GM13977 (cell line): ENCODE data around the gene HHEX.
A peak's percentile ranks its signal among the peaks of the same experiment; 100 is the strongest.

Experiments
- DNase-seq: peaks from one replicate; pipeline ENCODE4 v3.0.0; 2012; ENCODE audit warnings: low spot score
- CTCF ChIP-seq: IDR thresholded peaks from 2 replicates; pipeline ENCODE4 v1.5.1; 2012; ENCODE audit warnings: mild to moderate bottlenecking, control low read depth; ENCODE audit not compliant: insufficient read depth; ENCODE audit errors: extremely low read depth, missing control alignments
- in situ Hi-C: fragments of 300-500 bp; cut with MboI; formaldehyde crosslinking; loops from one replicate; pipeline ENCODE4 v1.12.0; 2022; ENCODE audit warnings: low sequenced_read_pairs, low pct_unique_long_range_greater_than_20kb, mixed read lengths, inconsistent platforms; ENCODE audit not compliant: unreplicated experiment

The HHEX gene

DNA sequence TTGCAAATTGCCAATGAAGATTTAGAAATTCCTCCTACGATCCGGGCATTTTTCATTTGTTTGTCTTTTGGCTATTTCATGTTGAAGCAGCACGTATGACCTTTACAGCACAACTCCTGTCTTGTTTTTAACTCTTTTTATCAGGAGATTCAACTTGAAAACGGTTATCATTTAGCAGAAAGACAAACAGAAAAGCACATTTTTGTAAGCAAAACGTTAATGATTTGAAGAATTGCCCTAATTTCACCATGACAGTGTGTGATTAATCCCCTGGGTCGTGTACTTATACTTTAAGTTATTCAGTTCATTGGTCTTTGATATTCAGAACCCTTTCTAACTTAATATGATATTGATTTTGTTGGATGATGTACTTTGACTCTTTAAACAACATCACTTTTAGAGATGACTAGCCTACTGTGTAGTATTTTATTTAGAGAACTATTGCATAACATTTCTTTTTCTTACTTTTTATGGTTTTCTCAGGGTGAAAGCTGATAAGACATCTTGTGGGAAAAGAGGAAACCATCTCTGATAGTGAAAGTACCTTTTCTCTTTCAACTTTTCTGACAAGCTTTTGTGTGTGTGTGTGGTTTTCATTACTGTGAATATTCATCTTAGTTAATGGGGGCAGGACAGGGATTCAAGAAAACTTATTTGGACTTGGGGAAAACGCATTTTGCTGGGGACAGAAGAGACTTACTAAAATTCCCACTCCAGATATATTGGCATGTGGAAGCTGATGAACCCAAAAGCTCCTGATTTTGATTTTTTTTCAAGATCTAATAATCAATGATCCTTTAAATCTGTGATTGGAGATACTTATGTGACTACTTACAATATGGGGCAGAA lies 8.1 kb downstream of the HHEX start:
- in situ Hi-C loops: no loop called here
- peak; percentile 42 for DNase-seq
- TF ChIP-seq CTCF: no peak

DNA sequence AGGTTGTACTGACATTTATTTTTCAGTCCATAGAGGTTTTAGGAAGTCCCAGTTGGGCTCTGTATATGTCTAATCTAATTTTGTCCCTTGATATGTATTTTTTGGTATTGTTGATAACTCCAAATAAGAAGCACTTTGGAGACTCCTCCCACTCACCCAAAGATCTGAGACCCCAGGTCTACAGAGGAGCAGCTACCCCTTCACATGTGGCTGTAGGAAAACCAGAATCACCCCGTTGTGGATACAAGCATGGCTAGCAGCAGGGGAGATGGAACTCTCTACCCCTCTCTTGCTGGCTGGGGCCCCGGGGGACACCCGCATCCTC lies 9.4 kb downstream of the HHEX start:
- no peak for TF ChIP-seq CTCF
- no peak for DNase-seq
- in situ Hi-C loops: no loop called here

DNA sequence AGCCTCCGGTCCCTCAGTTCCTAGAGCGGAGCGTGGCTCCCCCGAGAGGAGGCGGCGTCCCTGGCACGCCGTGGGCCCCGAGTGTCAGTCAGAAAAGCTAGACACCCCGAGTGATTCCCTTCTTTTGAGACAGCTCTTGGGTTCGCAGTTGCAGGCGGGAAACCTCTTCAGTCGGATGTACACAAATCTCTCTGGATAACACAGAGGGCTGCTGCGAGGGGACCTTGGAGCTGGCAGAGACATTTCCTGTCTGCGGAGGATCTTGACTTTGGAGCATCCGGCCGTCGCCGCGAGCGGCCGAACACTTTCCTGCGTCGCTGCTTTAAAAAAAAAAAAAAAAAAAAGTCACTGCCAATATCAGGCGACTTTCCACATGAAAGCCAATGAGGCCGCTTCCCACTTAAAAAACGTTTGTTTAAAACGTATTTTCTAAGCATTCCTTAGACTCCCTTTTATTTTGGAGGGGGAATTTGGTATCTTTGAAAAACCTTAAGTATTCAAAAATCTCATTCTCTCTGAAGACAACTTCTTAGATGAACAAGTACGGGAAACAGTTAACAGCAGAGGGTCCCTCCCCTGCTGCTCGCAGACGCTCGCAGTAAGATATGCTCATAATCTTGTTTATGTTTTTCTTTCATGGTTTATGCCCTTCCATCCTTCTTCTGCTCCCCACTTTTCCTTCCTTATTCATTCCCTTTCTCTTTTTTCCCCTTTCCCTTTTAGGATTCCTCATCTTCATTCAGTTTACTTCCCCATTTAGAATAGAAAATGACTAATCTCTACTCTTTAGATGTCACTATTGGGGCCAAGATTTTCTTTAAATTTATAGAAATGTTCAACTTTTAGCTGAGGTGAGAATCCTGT lies 10.0 kb downstream of the HHEX start:
- TF ChIP-seq CTCF: peak; percentile 5
- in situ Hi-C loops: no loop called here

DNA sequence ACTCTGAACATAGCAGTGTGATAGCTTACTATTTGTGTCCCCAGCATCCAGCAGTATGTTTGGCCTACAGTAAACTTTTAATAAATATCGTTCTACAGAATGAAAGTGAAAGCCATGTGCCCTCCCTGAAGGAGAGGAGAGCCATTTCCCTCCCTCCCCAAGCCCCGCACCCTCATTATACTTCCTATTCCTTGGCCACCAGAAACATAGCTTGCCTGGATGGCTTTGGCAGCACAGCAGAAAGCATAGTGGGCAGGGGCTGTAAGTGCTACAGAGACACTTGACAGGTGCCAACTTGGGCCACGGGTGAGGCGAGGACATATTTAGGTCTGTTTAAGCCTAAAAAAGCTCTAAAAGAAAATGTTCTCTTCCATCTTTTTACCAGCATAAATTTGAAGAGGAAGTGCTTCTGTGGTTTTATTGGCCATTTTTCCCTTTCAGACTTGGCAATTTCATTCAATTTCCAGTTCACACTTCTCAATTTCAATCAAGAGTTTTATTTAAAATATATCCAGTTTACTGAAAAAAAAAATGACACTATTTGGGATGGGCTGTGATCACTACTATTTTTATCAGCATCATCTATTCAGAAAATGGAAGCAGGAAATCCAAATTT lies 12.7 kb downstream of the HHEX start:
- no peak for DNase-seq
- in situ Hi-C loops: no loop called here
- no peak for TF ChIP-seq CTCF

More for the DNA sequence above, 10.0 kb downstream of the HHEX start:
- DNase-seq: no peak

DNA sequence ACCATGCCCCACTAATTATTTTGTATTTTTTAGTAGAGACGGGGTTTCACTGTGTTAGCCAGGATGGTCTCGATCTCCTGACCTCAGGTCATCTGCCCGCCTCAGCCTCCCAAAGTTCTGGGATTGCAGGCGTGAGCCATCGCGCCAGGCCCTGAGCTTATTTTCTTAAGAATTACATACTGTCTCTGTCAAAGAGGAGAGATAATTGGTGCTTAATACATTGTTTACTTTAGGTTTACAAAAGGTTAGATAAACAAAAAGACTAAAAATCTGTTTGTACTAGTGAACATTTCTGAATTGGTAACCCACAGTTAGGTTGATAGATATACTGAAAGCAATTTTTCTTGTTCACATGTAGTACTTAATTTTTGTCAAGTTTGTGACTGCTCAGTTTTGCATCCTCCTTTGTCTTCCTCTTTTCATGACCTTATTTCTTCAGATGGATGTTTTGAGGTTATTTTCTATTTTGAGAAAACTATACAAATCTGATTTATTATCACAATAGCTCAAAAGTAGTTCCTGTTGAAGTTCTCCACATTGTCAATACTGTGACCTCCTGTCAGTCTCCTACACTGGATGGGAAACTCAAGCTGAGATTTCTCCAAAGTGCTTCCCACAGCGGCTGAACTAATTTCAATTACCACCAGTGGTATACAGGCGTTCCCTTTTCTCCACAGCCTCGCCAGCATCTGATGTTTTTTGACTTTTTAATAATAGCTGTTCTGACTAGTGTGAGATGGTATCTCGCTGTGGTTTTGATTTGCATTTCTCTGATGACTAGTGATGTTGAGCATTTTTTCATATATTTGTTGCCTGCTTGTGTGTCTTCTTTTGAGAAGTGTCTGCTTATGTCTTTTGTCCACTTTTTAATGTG lies 22.5 kb downstream of the HHEX start:
- no peak for TF ChIP-seq CTCF
- DNase-seq: no peak
- in situ Hi-C loops: no loop called here
